Activated naive CD8-positive, alpha-beta T cell treated with anti-CD3 and anti-CD28 coated beads for 36 hours (primary cell): ENCODE measurements around the gene CARM1. TPM values are rescaled to one million over a fixed set of nuclear protein-coding genes. Genes with fewer than 3 reads are reported as not detected.
"Not testable (repeated sequence)": the region's sequence is repeated elsewhere in the genome, so short reads cannot be mapped to it uniquely, and the experiment has no call there.

Experiments used
- DNase-seq: peaks from one replicate; pipeline ENCODE4 v3.0.0; 2021
- H3K27ac Mint-ChIP-seq: one replicate; pipeline ENCODE4 v1.8.0; 2022; ENCODE audit warnings: mild to moderate bottlenecking, moderate library complexity, mixed read lengths
- H3K27me3 Mint-ChIP-seq: one replicate; pipeline ENCODE4 v1.8.0; 2022; ENCODE audit warnings: mild to moderate bottlenecking, mixed read lengths
- H3K36me3 Mint-ChIP-seq: one replicate; pipeline ENCODE4 v1.8.0; 2021; ENCODE audit warnings: mild to moderate bottlenecking, mixed read lengths
- H3K4me1 Mint-ChIP-seq: one replicate; pipeline ENCODE4 v1.8.0; 2021; ENCODE audit warnings: mixed read lengths
- H3K4me3 Mint-ChIP-seq: one replicate; pipeline ENCODE4 v1.8.0; 2022; ENCODE audit warnings: mild to moderate bottlenecking, moderate library complexity, mixed read lengths
- H3K9me3 Mint-ChIP-seq: one replicate; pipeline ENCODE4 v1.8.0; 2022; ENCODE audit warnings: mixed read lengths
- total RNA-seq, 2 experiments: library from RNA; stranded (reverse); gene quantifications; one replicate each; pipeline ENCODE4 v1.2.3, GENCODE V29; 2021

The CARM1 gene
- total RNA-seq, 2 experiments from 2014 or later, result 85.0 to 86.8 TPM

GRCh38 chr19:10945264-10945663 lies 73.9 kb downstream of the CARM1 start:
- no peaks in the 10 kb centered on the region for H3K9me3 Mint-ChIP-seq
- no peak for DNase-seq
- no peak overlapping the region for H3K27ac Mint-ChIP-seq
- no peak overlapping the region for H3K4me3 Mint-ChIP-seq
- no peaks in the 10 kb centered on the region for H3K36me3 Mint-ChIP-seq
- no peaks in the 10 kb centered on the region for H3K27me3 Mint-ChIP-seq
- peaks cover 5% of the 10 kb centered on the region for H3K4me1 Mint-ChIP-seq

GRCh38 chr19:10946958-10947657 lies 75.8 kb downstream of the CARM1 start:
- Mint-ChIP-seq H3K27ac (no peak overlapping the region), H3K4me1 (peaks cover 3% of the 10 kb centered on the region), H3K9me3 (no peaks in the 10 kb centered on the region), H3K4me3 (no peak overlapping the region), H3K36me3 (no peaks in the 10 kb centered on the region), H3K27me3 (no peaks in the 10 kb centered on the region)
- no peak for DNase-seq

- H3K27ac Mint-ChIP-seq, result no peak overlapping the region
- DNase-seq, result no peak
- H3K9me3 Mint-ChIP-seq, result no peaks in the 10 kb centered on the region
- H3K36me3 Mint-ChIP-seq, result no peaks in the 10 kb centered on the region
- H3K4me1 Mint-ChIP-seq, result peaks cover 5% of the 10 kb centered on the region
- no peak overlapping the region for H3K4me3 Mint-ChIP-seq
- no peaks in the 10 kb centered on the region for H3K27me3 Mint-ChIP-seq
Observed at GRCh38 chr19:10952809-10953208, 81.5 kb downstream of the CARM1 start.

GRCh38 chr19:10959277-10959968 lies 88.1 kb downstream of the CARM1 start:
- H3K9me3 Mint-ChIP-seq, H3K36me3 Mint-ChIP-seq, H3K27me3 Mint-ChIP-seq, DNase-seq: not testable (repeated sequence)
- peak overlapping the region; percentile 87 for H3K4me3 Mint-ChIP-seq
- H3K4me1 Mint-ChIP-seq, result peaks cover 35% of the 10 kb centered on the region
- H3K27ac Mint-ChIP-seq, result peak overlapping the region; percentile 92

- peaks cover 43% of the 10 kb centered on the region for H3K4me1 Mint-ChIP-seq
- H3K27me3 Mint-ChIP-seq, result no peaks in the 10 kb centered on the region
- peak within 1 kb of the TSS; percentile 90 for H3K4me3 Mint-ChIP-seq
- H3K36me3 Mint-ChIP-seq, result peaks cover 9% of the 10 kb centered on the region
- peaks cover 1% of the 10 kb centered on the region for H3K9me3 Mint-ChIP-seq
- H3K27ac Mint-ChIP-seq, result peak within 1 kb of the TSS; percentile 92
- DNase-seq, result peak; percentile 100
Observed at GRCh38 chr19:10960314-10961072, 89.1 kb downstream of the CARM1 start, which contains the start of gene SMARCA4. Gene SMARCA4, plus strand, starts transcription at chr19:10961030. Its CDS starts 23,122 bp downstream, at chr19:10984152.

DNA sequence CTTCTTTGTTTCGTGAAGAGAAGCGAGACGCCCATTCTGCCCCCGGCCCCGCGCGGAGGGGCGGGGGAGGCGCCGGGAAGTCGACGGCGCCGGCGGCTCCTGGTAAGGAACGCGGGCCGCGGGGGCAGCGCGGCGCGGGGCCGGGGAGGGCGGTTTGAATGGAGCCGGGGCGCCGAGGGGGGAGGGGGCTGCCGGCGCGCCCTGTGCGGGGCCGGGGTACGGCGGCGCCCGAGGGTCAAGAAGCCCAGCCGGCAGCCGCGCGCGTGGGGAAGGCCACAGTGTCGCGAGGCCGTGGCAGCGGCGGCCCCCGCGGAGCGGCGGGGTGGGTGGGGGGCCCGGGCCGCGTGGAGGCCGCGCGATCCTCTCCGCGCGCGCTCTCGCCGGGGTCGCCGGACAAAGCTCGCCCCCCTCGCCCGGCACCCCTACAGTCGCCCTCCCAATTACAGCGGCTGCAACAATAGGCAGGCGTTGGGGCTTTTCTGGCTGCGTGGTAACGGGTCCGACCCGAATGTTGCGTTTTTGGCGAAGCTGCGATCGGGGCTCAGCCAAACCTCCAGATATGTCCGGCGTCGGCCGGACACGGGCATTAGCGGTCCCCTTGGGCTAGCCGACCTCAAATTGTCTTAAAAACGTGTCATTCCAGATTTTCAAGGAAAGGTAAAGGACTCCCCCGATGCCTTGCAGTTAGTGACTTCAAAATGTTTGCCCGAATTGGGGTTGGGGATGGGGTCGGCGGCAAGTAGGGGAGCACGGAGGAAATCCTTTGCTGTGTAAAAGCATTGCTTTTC lies 89.9 kb downstream of the CARM1 start:
- peaks cover 9% of the 10 kb centered on the region for H3K36me3 Mint-ChIP-seq
- no peak for DNase-seq
- H3K9me3 Mint-ChIP-seq, result peaks cover 1% of the 10 kb centered on the region
- peak overlapping the region; percentile 88 for H3K27ac Mint-ChIP-seq
- H3K27me3 Mint-ChIP-seq, result no peaks in the 10 kb centered on the region
- H3K4me3 Mint-ChIP-seq, result peak overlapping the region; percentile 90
- H3K4me1 Mint-ChIP-seq, result peaks cover 44% of the 10 kb centered on the region

DNA sequence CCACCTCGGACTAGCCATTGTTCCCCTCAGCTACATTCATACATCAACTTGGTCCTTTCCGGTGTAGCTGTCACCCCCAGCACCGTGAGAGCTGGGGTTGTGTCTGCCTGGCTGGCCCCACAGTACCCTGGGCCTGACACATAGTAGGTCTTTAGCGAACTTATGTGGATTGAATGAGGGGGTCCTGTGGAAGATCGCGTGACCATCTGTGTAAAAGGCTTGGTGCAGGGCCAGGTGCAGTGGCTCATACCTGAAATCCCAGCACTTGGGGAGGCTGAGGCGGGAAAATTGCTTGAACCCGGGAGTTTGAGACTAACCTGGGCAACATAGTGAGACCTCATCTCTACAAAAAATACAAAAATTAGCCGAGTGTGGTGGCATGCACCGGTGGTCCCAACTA lies 91.5 kb downstream of the CARM1 start:
- no peak overlapping the region for H3K27ac Mint-ChIP-seq
- H3K27me3 Mint-ChIP-seq, result no peaks in the 10 kb centered on the region
- peaks cover 9% of the 10 kb centered on the region for H3K36me3 Mint-ChIP-seq
- peak overlapping the region; percentile 90 for H3K4me3 Mint-ChIP-seq
- H3K4me1 Mint-ChIP-seq, result peaks cover 47% of the 10 kb centered on the region
- H3K9me3 Mint-ChIP-seq, result peaks cover 1% of the 10 kb centered on the region
- no peak for DNase-seq

GRCh38 chr19:10963865-10964264 lies 92.5 kb downstream of the CARM1 start:
- peaks cover 1% of the 10 kb centered on the region for H3K9me3 Mint-ChIP-seq
- DNase-seq, result no peak
- H3K36me3 Mint-ChIP-seq, result peaks cover 9% of the 10 kb centered on the region
- H3K4me3 Mint-ChIP-seq, result peak overlapping the region; percentile 90
- no peaks in the 10 kb centered on the region for H3K27me3 Mint-ChIP-seq
- peak overlapping the region; percentile 78 for H3K27ac Mint-ChIP-seq
- peaks cover 55% of the 10 kb centered on the region for H3K4me1 Mint-ChIP-seq

- Mint-ChIP-seq H3K36me3 (peaks cover 7% of the 10 kb centered on the region), H3K9me3 (no peaks in the 10 kb centered on the region), H3K27ac (no peak overlapping the region), H3K4me3 (no peak overlapping the region), H3K27me3 (no peaks in the 10 kb centered on the region), H3K4me1 (peaks cover 57% of the 10 kb centered on the region)
- no peak for DNase-seq
Observed at GRCh38 chr19:10964903-10965302, 93.5 kb downstream of the CARM1 start.

GRCh38 chr19:10965398-10965797 lies 94.0 kb downstream of the CARM1 start:
- Mint-ChIP-seq H3K4me3 (no peak overlapping the region), H3K27ac (no peak overlapping the region), H3K9me3 (no peaks in the 10 kb centered on the region), H3K27me3 (no peaks in the 10 kb centered on the region), H3K4me1 (peaks cover 56% of the 10 kb centered on the region), H3K36me3 (peaks cover 7% of the 10 kb centered on the region)
- DNase-seq, result no peak

DNA sequence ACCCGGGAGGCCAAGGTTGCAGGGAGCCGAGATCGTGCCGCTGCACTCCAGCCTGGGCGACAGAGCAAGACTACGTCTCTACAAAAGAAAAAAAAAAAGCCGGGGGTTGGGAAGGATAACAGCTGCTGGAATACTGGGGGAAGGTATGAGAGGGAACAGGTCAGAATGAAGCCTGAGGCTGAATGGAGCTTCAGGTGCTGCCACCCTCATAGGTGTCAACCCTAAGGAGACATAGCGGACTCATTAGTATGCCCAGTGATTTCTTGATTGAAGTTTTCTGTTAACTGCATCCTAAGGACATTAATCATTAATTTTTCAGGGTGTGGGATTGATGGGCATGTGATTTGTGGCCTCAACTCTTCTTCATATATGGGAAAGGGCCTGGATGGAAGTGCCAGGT lies 95.5 kb downstream of the CARM1 start:
- Mint-ChIP-seq H3K9me3 (no peaks in the 10 kb centered on the region), H3K4me3 (no peak overlapping the region), H3K36me3 (peaks cover 7% of the 10 kb centered on the region), H3K27me3 (no peaks in the 10 kb centered on the region), H3K27ac (no peak overlapping the region), H3K4me1 (peaks cover 56% of the 10 kb centered on the region)
- no peak for DNase-seq

DNA sequence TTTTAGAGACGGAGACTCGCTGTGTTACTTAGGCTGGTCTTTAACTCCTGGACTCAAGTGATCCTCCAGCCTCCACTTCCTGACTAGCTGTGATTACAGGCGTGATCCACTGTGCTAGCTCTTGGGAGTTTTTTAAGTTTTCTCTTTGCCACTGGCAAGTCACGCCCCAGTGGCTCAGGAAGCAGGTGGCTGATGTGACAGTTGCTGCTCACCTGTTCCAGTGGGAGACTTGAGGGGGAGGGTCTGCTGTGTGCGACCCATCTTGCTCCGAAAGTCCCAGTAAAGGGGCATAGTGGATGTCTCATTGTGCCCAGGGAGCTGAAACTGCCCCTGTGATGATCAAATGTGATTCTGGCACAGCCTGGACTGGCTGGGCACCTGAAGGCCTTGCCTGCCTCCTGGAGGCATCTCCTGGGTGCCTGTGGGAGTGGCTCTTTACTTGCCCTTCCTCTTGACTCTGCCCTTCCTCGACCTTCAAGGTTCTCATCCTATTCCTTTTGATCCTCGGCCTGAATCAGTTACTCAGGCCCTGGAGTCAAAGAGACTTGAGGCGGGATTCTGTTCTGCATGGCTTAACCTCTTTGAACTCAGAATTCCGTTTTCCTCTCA lies 97.3 kb downstream of the CARM1 start:
- H3K27ac Mint-ChIP-seq, result no peak overlapping the region
- DNase-seq, result no peak
- no peaks in the 10 kb centered on the region for H3K9me3 Mint-ChIP-seq
- H3K4me3 Mint-ChIP-seq, result no peak overlapping the region
- peaks cover 43% of the 10 kb centered on the region for H3K4me1 Mint-ChIP-seq
- peaks cover 6% of the 10 kb centered on the region for H3K36me3 Mint-ChIP-seq
- H3K27me3 Mint-ChIP-seq, result no peaks in the 10 kb centered on the region

DNA sequence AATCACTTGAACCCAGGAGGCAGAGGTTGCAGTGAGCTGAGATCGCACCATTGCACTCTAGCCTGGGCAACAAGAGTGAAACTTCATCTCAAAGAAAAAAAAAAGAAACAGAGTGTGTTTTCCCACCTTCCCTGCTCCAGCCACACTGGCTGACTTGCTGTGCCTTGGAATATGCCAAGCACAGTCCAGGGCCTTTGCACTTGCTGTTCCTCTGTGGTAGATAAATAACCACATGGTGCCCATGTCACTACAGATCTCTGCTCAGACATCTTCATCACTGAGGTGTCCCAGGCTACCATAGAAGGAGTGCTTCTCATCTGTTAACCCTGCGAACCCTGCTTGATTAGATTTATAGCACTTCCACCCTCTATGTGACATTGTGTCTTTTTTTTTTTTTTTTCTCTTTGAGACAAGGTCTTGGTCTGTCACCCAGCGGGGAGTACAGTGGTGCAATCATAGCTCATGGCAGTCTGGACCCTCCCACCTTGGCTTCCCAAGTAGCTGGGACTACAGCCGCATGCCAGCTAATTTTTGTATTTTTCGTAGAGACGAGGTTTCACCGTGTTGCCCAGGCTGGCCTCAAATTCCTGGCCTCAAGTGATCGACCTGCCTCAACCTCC lies 99.9 kb downstream of the CARM1 start:
- no peak overlapping the region for H3K27ac Mint-ChIP-seq
- H3K4me1 Mint-ChIP-seq, result peaks cover 37% of the 10 kb centered on the region
- no peaks in the 10 kb centered on the region for H3K27me3 Mint-ChIP-seq
- H3K9me3 Mint-ChIP-seq, result no peaks in the 10 kb centered on the region
- DNase-seq, result no peak
- no peak overlapping the region for H3K4me3 Mint-ChIP-seq
- peaks cover 5% of the 10 kb centered on the region for H3K36me3 Mint-ChIP-seq
